Neural crest cell (in vitro differentiated cells): ENCODE data around the gene THRB. TPM values are rescaled to one million over a fixed set of nuclear protein-coding genes. Genes with fewer than 3 reads are reported as not detected.
"Not testable (repeated sequence)": the region's sequence is repeated elsewhere in the genome, so short reads cannot be mapped to it uniquely, and the experiment has no call there.

Source experiments
- DNase-seq: peaks from one replicate; pipeline ENCODE4 v3.0.0; 2021; ENCODE audit warnings: low read depth, mixed read lengths, low spot score
- H3K27ac Mint-ChIP-seq: one replicate; pipeline ENCODE4 v1.8.0; 2021; ENCODE audit warnings: mild to moderate bottlenecking, mixed read lengths; ENCODE audit not compliant: unreplicated experiment
- H3K27me3 Mint-ChIP-seq: 2 replicates; pipeline ENCODE4 v1.8.0; 2021; ENCODE audit warnings: low read depth, mild to moderate bottlenecking, mixed read lengths
- H3K36me3 Mint-ChIP-seq: 2 replicates; pipeline ENCODE4 v1.8.0; 2021; ENCODE audit warnings: low read depth, mild to moderate bottlenecking, mixed read lengths
- H3K4me1 Mint-ChIP-seq: 2 replicates; pipeline ENCODE4 v1.8.0; 2021; ENCODE audit warnings: mixed read lengths
- H3K4me3 Mint-ChIP-seq: one replicate; pipeline ENCODE4 v1.8.0; 2021; ENCODE audit warnings: mild to moderate bottlenecking, mixed read lengths
- H3K9me3 Mint-ChIP-seq: 2 replicates; pipeline ENCODE4 v1.8.0; 2021; ENCODE audit warnings: mixed read lengths
- total RNA-seq: library from RNA; stranded (reverse); gene quantifications from 2 replicates; pipeline ENCODE4 v1.2.1, GENCODE V29; 2021
- TF ChIP-seq, protein P1 (sequence below): fragments of 200-600 bp; sonication (generic); conservative IDR thresholded peaks from 2 replicates; pipeline ENCODE4 v1.5.0; 2021; ENCODE audit warnings: antibody characterized with exemption, mild to moderate bottlenecking

THRB gene
- total RNA-seq, 1 donor from 2014 or later, result 0.65 TPM

DNA sequence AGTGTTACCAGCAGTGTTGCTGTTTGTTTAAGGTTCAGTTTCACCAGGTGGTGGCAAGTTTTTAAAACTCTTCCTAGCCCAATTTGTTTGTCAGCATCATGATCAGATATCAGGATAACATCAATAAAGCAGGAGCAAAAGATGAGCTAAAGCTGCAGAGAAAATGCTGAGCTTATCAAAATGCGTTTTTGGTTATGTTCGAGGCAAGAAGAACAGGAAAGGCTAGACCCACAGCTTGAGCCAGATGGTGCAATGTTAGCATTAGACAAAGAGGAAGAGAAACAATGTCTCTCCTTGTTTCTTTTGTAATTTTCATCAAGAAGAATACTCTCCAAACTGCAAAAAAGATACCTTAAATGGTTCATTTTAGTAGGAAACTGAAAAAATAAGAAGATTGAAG lies 66.2 kb downstream of the THRB start:
- no peaks in the 10 kb centered on the region for H3K9me3 Mint-ChIP-seq
- no peak overlapping the region for H3K4me3 Mint-ChIP-seq
- H3K27me3 Mint-ChIP-seq, result no peaks in the 10 kb centered on the region
- no peak for DNase-seq
- no peaks in the 10 kb centered on the region for H3K36me3 Mint-ChIP-seq
- H3K4me1 Mint-ChIP-seq, result no peaks in the 10 kb centered on the region
- no peak overlapping the region for H3K27ac Mint-ChIP-seq
- TF ChIP-seq, protein P1, sequence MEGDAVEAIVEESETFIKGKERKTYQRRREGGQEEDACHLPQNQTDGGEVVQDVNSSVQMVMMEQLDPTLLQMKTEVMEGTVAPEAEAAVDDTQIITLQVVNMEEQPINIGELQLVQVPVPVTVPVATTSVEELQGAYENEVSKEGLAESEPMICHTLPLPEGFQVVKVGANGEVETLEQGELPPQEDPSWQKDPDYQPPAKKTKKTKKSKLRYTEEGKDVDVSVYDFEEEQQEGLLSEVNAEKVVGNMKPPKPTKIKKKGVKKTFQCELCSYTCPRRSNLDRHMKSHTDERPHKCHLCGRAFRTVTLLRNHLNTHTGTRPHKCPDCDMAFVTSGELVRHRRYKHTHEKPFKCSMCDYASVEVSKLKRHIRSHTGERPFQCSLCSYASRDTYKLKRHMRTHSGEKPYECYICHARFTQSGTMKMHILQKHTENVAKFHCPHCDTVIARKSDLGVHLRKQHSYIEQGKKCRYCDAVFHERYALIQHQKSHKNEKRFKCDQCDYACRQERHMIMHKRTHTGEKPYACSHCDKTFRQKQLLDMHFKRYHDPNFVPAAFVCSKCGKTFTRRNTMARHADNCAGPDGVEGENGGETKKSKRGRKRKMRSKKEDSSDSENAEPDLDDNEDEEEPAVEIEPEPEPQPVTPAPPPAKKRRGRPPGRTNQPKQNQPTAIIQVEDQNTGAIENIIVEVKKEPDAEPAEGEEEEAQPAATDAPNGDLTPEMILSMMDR, result no peak

DNA sequence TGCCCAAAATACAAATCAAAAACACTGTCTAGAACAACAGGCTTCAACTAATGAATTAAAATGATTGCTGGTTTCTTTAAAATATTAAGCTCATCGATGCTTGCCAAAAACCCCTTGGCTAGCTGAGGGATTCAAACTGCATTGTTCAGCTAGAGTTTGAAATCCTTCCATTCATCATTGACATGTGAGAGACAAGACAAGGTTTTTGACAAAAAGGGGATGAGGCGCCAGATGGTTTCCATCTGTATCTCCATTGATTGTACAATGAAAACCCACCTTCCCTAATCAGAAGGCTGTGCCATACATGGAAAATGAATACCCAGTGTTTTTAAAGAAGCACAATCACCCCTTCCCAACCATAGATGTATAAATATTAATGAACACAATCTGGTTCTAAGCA lies 67.8 kb downstream of the THRB start:
- DNase-seq, result no peak
- Mint-ChIP-seq H3K27ac (no peak overlapping the region), H3K9me3 (no peaks in the 10 kb centered on the region), H3K4me3 (no peak overlapping the region), H3K36me3 (no peaks in the 10 kb centered on the region), H3K27me3 (no peaks in the 10 kb centered on the region), H3K4me1 (no peaks in the 10 kb centered on the region)
- TF ChIP-seq, protein P1, result no peak

DNA sequence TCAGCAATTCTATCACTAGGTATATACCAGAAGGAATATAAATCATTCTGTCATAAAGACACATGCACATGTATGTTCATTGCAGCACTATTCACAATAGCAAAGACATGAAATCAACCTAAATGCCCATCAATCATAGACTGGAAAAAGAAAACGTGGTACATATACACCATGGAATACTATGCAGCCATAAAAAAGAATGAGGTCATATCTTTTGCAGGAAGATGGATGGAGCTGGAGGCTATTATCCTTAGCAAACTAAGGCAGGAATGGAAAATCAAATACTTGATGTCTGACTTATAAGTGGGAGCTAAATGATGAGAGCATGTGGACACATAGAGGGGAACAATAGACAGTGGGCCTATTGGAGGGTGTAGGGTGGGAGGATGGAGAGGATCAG lies 73.8 kb downstream of the THRB start:
- not testable (repeated sequence) for H3K4me3 Mint-ChIP-seq, H3K27ac Mint-ChIP-seq, H3K27me3 Mint-ChIP-seq, H3K36me3 Mint-ChIP-seq, H3K4me1 Mint-ChIP-seq, H3K9me3 Mint-ChIP-seq, DNase-seq

DNA sequence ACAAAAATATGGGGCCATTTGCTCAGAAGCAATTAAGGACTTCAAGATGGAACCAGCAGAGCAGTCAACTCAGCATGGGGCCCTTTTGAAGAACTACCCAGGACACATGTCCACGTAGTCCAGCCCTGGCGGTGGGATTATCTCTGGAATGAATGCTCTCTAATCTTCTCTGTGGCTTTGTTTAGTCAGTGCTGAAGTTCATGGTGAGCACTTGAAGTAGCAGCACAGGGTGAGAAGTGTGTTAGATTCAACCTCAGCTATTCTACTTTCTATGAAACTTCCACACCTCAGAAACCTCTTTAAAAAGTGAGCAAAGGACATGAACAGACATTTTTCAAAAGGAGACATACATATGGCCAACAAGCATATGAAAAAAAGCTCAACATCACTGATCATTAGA lies 74.4 kb downstream of the THRB start:
- no peak for DNase-seq
- H3K9me3 Mint-ChIP-seq, result no peaks in the 10 kb centered on the region
- H3K4me1 Mint-ChIP-seq, result no peaks in the 10 kb centered on the region
- TF ChIP-seq, protein P1, result no peak
- H3K27ac Mint-ChIP-seq, result no peak overlapping the region
- H3K36me3 Mint-ChIP-seq, result no peaks in the 10 kb centered on the region
- H3K27me3 Mint-ChIP-seq, result no peaks in the 10 kb centered on the region
- H3K4me3 Mint-ChIP-seq, result no peak overlapping the region

DNA sequence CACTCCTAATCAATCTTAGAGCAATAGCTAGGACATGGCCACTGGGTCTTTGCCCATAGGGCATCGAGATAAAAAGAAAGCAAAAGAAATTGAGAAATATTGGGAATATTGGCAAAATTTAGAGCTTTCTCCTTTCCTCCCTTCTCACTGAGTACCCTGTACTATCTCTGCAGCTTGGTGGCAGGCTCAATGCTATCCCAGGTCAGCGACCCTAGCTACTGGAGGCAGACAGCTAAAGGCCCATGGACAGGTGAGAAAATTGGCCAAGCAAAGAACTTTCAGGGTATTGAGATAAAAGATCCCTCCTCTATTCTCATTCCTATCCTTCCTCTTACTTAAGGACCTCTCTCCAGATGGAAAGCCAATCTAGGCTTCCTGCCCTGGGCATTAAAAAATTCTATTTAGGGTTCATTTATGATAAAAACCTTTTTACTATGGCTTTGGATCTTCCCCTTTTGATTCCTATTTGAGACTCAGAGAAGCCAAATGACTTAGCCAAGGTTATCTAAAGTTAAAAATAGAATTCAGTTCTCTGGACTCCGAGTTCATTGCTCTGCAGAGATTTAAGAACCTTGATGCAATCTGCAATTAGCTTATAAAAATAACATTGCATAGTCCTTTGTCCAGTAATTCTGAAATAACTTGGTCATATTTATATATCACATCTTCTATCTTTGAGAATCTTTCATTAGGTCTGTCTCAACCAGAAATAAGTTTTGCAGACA lies 75.4 kb downstream of the THRB start:
- TF ChIP-seq, protein P1, result no peak
- Mint-ChIP-seq H3K27ac (no peak overlapping the region), H3K9me3 (no peaks in the 10 kb centered on the region), H3K4me3 (no peak overlapping the region), H3K4me1 (no peaks in the 10 kb centered on the region), H3K27me3 (no peaks in the 10 kb centered on the region), H3K36me3 (no peaks in the 10 kb centered on the region)
- DNase-seq, result no peak

DNA sequence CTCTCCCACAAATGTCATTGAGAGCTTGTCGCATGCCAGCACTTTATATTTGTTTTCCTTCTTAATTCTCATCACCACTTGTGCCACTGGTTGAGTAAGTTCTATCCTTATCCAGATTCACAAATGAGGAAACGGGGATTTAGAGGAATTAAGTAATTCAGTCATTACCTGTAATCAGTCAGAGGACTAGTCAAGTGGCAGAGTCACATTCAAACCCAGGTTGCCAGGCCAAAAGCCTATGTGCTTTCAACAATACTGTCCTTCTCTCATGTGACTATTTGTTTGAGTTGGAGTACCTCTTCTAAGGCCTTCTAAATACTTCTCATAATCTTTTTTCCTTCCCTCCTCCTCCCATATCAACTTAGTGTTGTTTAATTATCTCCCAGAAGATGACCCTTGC lies 76.9 kb downstream of the THRB start:
- H3K27ac Mint-ChIP-seq, result no peak overlapping the region
- no peak for DNase-seq
- no peaks in the 10 kb centered on the region for H3K27me3 Mint-ChIP-seq
- no peak overlapping the region for H3K4me3 Mint-ChIP-seq
- H3K4me1 Mint-ChIP-seq, result no peaks in the 10 kb centered on the region
- TF ChIP-seq, protein P1, result no peak
- no peaks in the 10 kb centered on the region for H3K36me3 Mint-ChIP-seq
- no peaks in the 10 kb centered on the region for H3K9me3 Mint-ChIP-seq
